GM23338 (cell line): ENCODE measurements around the gene OR11H7. TPM values are rescaled to one million over a fixed set of nuclear protein-coding genes. Genes with fewer than 3 reads are reported as not detected.
A peak's percentile ranks its signal among the peaks of the same experiment; 100 is the strongest.

ENCODE experiments used
- ATAC-seq: fragments of 200-7000 bp; cut with Tn5 transposase; 3 replicates; pipeline ENCODE4 v1.9.1; 2020
- DNase-seq: peaks from one replicate; pipeline ENCODE4 v3.0.0-alpha.2; 2015; ENCODE audit warnings: low spot score
- H2AFZ ChIP-seq: fragments of 200-600 bp; sonication (generic); 2 replicates; pipeline ENCODE4 v1.8.0; 2016; ENCODE audit warnings: antibody characterized with exemption, mild to moderate bottlenecking, moderate library complexity
- H3F3A ChIP-seq: fragments of 200-600 bp; sonication (generic); replicated peaks from 2 replicates; pipeline ENCODE4 v1.8.0; 2017; ENCODE audit warnings: antibody characterized with exemption, mixed run types, low read depth
- H3K27ac ChIP-seq: fragments of 200-600 bp; sonication (generic); 2 replicates; pipeline ENCODE4 v1.6.1; 2016; ENCODE audit warnings: low read depth
- H3K27me3 ChIP-seq: fragments of 200-600 bp; sonication (generic); 2 replicates; pipeline ENCODE4 v1.8.0; 2016; ENCODE audit warnings: mild to moderate bottlenecking, mixed run types, moderate library complexity; ENCODE audit not compliant: insufficient read depth
- H3K36me3 ChIP-seq: fragments of 200-600 bp; sonication (generic); 2 replicates; pipeline ENCODE4 v1.8.0; 2016; ENCODE audit warnings: mild to moderate bottlenecking; ENCODE audit not compliant: insufficient read depth
- H3K4me1 ChIP-seq: fragments of 200-600 bp; sonication (generic); 2 replicates; pipeline ENCODE4 v1.8.0; 2016; ENCODE audit warnings: mild to moderate bottlenecking, moderate library complexity; ENCODE audit not compliant: insufficient read depth
- H3K4me2 ChIP-seq: fragments of 200-600 bp; sonication (generic); 2 replicates; pipeline ENCODE4 v1.7.1; 2017; ENCODE audit warnings: mixed run types
- H3K4me3 ChIP-seq: fragments of 200-600 bp; sonication (generic); 2 replicates; pipeline ENCODE4 v1.6.1; 2016; ENCODE audit warnings: mixed run types
- H3K79me2 ChIP-seq: fragments of 200-600 bp; sonication (generic); replicated peaks from 2 replicates; pipeline ENCODE4 v1.8.0; 2017; ENCODE audit warnings: mild to moderate bottlenecking; ENCODE audit not compliant: insufficient read depth
- H3K9me2 ChIP-seq: fragments of 200-600 bp; sonication (generic); 2 replicates; pipeline ENCODE4 v1.8.0; 2017; ENCODE audit not compliant: insufficient read depth
- H4K20me1 ChIP-seq: fragments of 200-600 bp; sonication (generic); replicated peaks from 2 replicates; pipeline ENCODE4 v1.8.0; 2017; ENCODE audit warnings: mild to moderate bottlenecking; ENCODE audit not compliant: insufficient read depth
- H3K27ac Mint-ChIP-seq: 2 replicates; pipeline ENCODE4 v1.8.0; 2020; ENCODE audit warnings: inconsistent platforms, mild to moderate bottlenecking, moderate library complexity, mixed read lengths
- H3K27me3 Mint-ChIP-seq: 3 replicates; pipeline ENCODE4 v1.8.0; 2022; ENCODE audit warnings: low read depth, mild to moderate bottlenecking, moderate library complexity, mixed read lengths, inconsistent platforms; ENCODE audit not compliant: insufficient read depth, poor library complexity
- H3K36me3 Mint-ChIP-seq: 3 replicates; pipeline ENCODE4 v1.8.0; 2021; ENCODE audit warnings: low read depth, mild to moderate bottlenecking, inconsistent platforms, moderate library complexity, mixed read lengths
- H3K4me1 Mint-ChIP-seq: 3 replicates; pipeline ENCODE4 v1.8.0; 2020; ENCODE audit warnings: mild to moderate bottlenecking, inconsistent platforms, mixed read lengths
- H3K4me3 Mint-ChIP-seq: 3 replicates; pipeline ENCODE4 v1.8.0; 2021; ENCODE audit warnings: moderate library complexity, mild to moderate bottlenecking, inconsistent platforms, mixed read lengths
- H3K9me3 Mint-ChIP-seq: 3 replicates; pipeline ENCODE4 v1.8.0; 2020; ENCODE audit warnings: moderate library complexity, mild to moderate bottlenecking, inconsistent platforms, mixed read lengths
- EZH2 ChIP-seq: fragments of 200-600 bp; sonication (generic); IDR thresholded peaks from one replicate; pipeline ENCODE4 v1.8.0; 2017; ENCODE audit warnings: antibody characterized with exemption, mild to moderate bottlenecking, low read depth; ENCODE audit not compliant: unreplicated experiment
- JUNB ChIP-seq: IDR thresholded peaks from one replicate; pipeline ENCODE4 v1.6.1; 2016; ENCODE audit warnings: antibody characterized with exemption; ENCODE audit not compliant: unreplicated experiment
- NANOG ChIP-seq: IDR thresholded peaks from 2 replicates; pipeline ENCODE4 v1.6.1; 2016; ENCODE audit warnings: antibody characterized with exemption, borderline replicate concordance
- STAT1 ChIP-seq: IDR thresholded peaks from one replicate; pipeline ENCODE4 v1.6.1; 2016; ENCODE audit warnings: antibody characterized with exemption; ENCODE audit not compliant: unreplicated experiment
- ZNF331 ChIP-seq: fragments of 250-450 bp; sonication (Bioruptor Pico); IDR thresholded peaks from 2 replicates; pipeline ENCODE4 v1.5.0; 2020; ENCODE audit warnings: low read depth, mild to moderate bottlenecking, moderate library complexity
- long read RNA-seq: library from polyadenylated mRNA; unstranded; transcript quantifications from one replicate; pipeline ENCODE4 v2.0.0, GENCODE V29; 2020; ENCODE audit not compliant: unreplicated experiment
- polyA plus RNA-seq: library from polyadenylated mRNA; unstranded; fragments of >200 nt; fragmentation: Nextera tagmentation; extraction: Ambion mirVana; gene quantifications from 2 replicates; pipeline ENCODE4 v1.2.1, GENCODE V29; 2016
- total RNA-seq: library from RNA; depleted of rRNA; stranded (reverse); fragments of >200 nt; shearing (Covaris generic); gene quantifications from 2 replicates; pipeline ENCODE4 v1.2.3, GENCODE V29; 2014; rRNA removed
- TF ChIP-seq, protein P1 (sequence below), 2 experiments: fragments of 200-600 bp in 1 of 2; sonication (generic) in 1 of 2; conservative IDR thresholded peaks; 2 replicates each; pipeline versions ENCODE4 v1.5.1 to v1.6.1; 2016 to 2017; ENCODE audit warnings: antibody characterized with exemption in 2 of 2, low read depth in 2 of 2, mild to moderate bottlenecking in 2 of 2, moderate library complexity in 1 of 2
- TF ChIP-seq, protein P2 (sequence below): fragments of 250-450 bp; sonication (Bioruptor Pico); IDR thresholded peaks from 2 replicates; pipeline ENCODE4 v1.5.0; 2020; ENCODE audit warnings: mild to moderate bottlenecking, moderate library complexity
- TF ChIP-seq, protein P3 (sequence below): IDR thresholded peaks from one replicate; pipeline ENCODE4 v1.6.1; 2018; ENCODE audit warnings: antibody characterized with exemption; ENCODE audit not compliant: unreplicated experiment

OR11H7 gene
- not detected in 2 replicates for total RNA-seq
- not detected in 2 replicates for polyA plus RNA-seq
- long read RNA-seq: 0 reads

DNA sequence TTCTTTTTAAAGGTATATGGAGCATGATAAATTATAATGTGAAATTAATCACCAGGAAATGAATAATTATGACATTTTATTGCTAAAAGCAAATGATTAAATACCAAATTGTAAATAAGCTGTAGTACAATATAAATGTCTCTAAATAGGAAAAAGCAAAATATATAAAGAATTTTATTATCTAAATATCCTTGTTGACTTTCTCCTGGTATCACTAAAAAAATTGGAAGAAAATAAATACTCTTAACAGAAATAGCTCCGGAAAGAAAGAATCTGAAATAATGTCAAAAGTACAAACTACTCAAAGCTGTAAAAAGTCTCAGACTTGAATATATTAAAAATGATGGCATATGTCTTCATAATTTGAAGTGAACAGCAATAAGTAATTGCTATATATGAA is at the start of gene OR11H7:
Gene OR11H7 (plus strand): TSS at position 301 of the 400 bp plus-strand sequence.
- no peaks in the 10 kb centered on the region for H3K27me3 ChIP-seq
- Mint-ChIP-seq H3K36me3 (peaks cover 21% of the 10 kb centered on the region), H3K9me3 (peaks cover 78% of the 10 kb centered on the region), H3K27ac (no peak within 1 kb of the TSS), H3K4me1 (no peaks in the 10 kb centered on the region), H3K4me3 (no peak within 1 kb of the TSS), H3K27me3 (no peaks in the 10 kb centered on the region)
- no peak within 1 kb of the TSS for H3K4me2 ChIP-seq
- peaks cover 6% of the 10 kb centered on the region; the same call in 1 of the 2 replicates for H3K36me3 ChIP-seq
- no peak within 1 kb of the TSS for H3K4me3 ChIP-seq
- DNase-seq (no peak), ATAC-seq (no peak)
- H4K20me1 ChIP-seq: no peaks in the 10 kb centered on the region
- H3K9me2 ChIP-seq: no peaks in the 10 kb centered on the region
- H3K79me2 ChIP-seq: no peaks in the 10 kb centered on the region
- no peak within 1 kb of the TSS for H2AFZ ChIP-seq
- H3K4me1 ChIP-seq: no peaks in the 10 kb centered on the region
- no peak within 1 kb of the TSS for H3K27ac ChIP-seq
- TF ChIP-seq, protein P1, sequence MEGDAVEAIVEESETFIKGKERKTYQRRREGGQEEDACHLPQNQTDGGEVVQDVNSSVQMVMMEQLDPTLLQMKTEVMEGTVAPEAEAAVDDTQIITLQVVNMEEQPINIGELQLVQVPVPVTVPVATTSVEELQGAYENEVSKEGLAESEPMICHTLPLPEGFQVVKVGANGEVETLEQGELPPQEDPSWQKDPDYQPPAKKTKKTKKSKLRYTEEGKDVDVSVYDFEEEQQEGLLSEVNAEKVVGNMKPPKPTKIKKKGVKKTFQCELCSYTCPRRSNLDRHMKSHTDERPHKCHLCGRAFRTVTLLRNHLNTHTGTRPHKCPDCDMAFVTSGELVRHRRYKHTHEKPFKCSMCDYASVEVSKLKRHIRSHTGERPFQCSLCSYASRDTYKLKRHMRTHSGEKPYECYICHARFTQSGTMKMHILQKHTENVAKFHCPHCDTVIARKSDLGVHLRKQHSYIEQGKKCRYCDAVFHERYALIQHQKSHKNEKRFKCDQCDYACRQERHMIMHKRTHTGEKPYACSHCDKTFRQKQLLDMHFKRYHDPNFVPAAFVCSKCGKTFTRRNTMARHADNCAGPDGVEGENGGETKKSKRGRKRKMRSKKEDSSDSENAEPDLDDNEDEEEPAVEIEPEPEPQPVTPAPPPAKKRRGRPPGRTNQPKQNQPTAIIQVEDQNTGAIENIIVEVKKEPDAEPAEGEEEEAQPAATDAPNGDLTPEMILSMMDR (conservative IDR thresholded peaks at IDR 0.05; ENCODE audit: low read depth in 2 of 2): no peak
- TF ChIP-seq NANOG: no peak
- H3F3A ChIP-seq: no peaks in the 10 kb centered on the region

DNA sequence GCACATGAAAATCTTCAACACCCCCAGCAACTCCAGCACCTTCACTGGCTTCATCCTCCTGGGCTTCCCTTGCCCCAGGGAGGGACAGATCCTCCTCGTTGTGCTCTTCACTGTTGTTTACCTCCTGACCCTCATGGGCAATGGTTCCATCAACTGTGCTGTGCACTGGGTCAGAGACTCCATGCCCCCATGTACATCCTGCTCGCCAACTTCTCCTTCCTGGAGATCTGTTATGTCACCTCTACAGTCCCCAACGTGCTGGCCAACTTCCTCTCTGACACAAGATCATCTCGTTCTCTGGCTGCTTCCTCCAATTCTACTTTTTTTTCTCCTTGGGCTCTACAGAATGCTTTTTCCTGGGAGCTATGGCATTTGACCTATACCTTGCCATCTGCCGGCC is 49.6 kb upstream of the OR11H7 start:
- no peak overlapping the region for H3K27ac Mint-ChIP-seq
- no peaks in the 10 kb centered on the region for H3K4me1 Mint-ChIP-seq
- Histone ChIP-seq H3K36me3 (no peaks in the 10 kb centered on the region), H3K4me2 (no peak overlapping the region), H3K79me2 (no peaks in the 10 kb centered on the region), H3K27me3 (no peaks in the 10 kb centered on the region), H2AFZ (no peak overlapping the region), H3F3A (no peaks in the 10 kb centered on the region), H4K20me1 (no peaks in the 10 kb centered on the region), H3K9me2 (no peaks in the 10 kb centered on the region), H3K4me3 (no peak overlapping the region), H3K27ac (no peak overlapping the region), H3K4me1 (no peaks in the 10 kb centered on the region)
- ATAC-seq (no peak), DNase-seq (peak; percentile 1)
- no peak overlapping the region for H3K4me3 Mint-ChIP-seq
- peaks cover 94% of the 10 kb centered on the region for H3K9me3 Mint-ChIP-seq
- peaks cover 20% of the 10 kb centered on the region for H3K36me3 Mint-ChIP-seq
- peaks cover 9% of the 10 kb centered on the region for H3K27me3 Mint-ChIP-seq
- TF ChIP-seq ZNF331 (CRISPR knock-in tag) (no peak), JUNB (no peak), EZH2 (no peak), NANOG (no peak), STAT1 (no peak)
- TF ChIP-seq, protein P2, sequence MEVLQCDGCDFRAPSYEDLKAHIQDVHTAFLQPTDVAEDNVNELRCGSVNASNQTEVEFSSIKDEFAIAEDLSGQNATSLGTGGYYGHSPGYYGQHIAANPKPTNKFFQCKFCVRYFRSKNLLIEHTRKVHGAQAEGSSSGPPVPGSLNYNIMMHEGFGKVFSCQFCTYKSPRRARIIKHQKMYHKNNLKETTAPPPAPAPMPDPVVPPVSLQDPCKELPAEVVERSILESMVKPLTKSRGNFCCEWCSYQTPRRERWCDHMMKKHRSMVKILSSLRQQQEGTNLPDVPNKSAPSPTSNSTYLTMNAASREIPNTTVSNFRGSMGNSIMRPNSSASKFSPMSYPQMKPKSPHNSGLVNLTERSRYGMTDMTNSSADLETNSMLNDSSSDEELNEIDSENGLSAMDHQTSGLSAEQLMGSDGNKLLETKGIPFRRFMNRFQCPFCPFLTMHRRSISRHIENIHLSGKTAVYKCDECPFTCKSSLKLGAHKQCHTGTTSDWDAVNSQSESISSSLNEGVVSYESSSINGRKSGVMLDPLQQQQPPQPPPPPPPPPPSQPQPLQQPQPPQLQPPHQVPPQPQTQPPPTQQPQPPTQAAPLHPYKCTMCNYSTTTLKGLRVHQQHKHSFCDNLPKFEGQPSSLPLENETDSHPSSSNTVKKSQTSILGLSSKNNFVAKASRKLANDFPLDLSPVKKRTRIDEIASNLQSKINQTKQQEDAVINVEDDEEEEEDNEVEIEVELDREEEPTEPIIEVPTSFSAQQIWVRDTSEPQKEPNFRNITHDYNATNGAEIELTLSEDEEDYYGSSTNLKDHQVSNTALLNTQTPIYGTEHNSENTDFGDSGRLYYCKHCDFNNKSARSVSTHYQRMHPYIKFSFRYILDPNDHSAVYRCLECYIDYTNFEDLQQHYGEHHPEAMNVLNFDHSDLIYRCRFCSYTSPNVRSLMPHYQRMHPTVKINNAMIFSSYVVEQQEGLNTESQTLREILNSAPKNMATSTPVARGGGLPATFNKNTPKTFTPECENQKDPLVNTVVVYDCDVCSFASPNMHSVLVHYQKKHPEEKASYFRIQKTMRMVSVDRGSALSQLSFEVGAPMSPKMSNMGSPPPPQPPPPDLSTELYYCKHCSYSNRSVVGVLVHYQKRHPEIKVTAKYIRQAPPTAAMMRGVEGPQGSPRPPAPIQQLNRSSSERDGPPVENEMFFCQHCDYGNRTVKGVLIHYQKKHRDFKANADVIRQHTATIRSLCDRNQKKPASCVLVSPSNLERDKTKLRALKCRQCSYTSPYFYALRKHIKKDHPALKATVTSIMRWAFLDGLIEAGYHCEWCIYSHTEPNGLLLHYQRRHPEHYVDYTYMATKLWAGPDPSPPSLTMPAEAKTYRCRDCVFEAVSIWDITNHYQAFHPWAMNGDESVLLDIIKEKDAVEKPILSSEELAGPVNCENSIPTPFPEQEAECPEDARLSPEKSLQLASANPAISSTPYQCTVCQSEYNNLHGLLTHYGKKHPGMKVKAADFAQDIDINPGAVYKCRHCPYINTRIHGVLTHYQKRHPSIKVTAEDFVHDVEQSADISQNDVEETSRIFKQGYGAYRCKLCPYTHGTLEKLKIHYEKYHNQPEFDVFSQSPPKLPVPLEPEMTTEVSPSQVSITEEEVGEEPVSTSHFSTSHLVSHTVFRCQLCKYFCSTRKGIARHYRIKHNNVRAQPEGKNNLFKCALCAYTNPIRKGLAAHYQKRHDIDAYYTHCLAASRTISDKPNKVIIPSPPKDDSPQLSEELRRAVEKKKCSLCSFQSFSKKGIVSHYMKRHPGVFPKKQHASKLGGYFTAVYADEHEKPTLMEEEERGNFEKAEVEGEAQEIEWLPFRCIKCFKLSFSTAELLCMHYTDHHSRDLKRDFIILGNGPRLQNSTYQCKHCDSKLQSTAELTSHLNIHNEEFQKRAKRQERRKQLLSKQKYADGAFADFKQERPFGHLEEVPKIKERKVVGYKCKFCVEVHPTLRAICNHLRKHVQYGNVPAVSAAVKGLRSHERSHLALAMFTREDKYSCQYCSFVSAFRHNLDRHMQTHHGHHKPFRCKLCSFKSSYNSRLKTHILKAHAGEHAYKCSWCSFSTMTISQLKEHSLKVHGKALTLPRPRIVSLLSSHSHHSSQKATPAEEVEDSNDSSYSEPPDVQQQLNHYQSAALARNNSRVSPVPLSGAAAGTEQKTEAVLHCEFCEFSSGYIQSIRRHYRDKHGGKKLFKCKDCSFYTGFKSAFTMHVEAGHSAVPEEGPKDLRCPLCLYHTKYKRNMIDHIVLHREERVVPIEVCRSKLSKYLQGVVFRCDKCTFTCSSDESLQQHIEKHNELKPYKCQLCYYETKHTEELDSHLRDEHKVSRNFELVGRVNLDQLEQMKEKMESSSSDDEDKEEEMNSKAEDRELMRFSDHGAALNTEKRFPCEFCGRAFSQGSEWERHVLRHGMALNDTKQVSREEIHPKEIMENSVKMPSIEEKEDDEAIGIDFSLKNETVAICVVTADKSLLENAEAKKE (CRISPR knock-in tag): no peak
- TF ChIP-seq, protein P3, sequence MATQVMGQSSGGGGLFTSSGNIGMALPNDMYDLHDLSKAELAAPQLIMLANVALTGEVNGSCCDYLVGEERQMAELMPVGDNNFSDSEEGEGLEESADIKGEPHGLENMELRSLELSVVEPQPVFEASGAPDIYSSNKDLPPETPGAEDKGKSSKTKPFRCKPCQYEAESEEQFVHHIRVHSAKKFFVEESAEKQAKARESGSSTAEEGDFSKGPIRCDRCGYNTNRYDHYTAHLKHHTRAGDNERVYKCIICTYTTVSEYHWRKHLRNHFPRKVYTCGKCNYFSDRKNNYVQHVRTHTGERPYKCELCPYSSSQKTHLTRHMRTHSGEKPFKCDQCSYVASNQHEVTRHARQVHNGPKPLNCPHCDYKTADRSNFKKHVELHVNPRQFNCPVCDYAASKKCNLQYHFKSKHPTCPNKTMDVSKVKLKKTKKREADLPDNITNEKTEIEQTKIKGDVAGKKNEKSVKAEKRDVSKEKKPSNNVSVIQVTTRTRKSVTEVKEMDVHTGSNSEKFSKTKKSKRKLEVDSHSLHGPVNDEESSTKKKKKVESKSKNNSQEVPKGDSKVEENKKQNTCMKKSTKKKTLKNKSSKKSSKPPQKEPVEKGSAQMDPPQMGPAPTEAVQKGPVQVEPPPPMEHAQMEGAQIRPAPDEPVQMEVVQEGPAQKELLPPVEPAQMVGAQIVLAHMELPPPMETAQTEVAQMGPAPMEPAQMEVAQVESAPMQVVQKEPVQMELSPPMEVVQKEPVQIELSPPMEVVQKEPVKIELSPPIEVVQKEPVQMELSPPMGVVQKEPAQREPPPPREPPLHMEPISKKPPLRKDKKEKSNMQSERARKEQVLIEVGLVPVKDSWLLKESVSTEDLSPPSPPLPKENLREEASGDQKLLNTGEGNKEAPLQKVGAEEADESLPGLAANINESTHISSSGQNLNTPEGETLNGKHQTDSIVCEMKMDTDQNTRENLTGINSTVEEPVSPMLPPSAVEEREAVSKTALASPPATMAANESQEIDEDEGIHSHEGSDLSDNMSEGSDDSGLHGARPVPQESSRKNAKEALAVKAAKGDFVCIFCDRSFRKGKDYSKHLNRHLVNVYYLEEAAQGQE: no peak
